BE2C (cell line): ENCODE results near the gene PRDM5.

Experiments
- DNase-seq: peaks from one replicate; pipeline ENCODE4 v3.0.0-alpha.2; 2020
- H3K27me3 ChIP-seq: fragments of 250-450 bp; sonication (Bioruptor Pico); 2 replicates; pipeline ENCODE4 v1.5.1; 2020; ENCODE audit warnings: mild to moderate bottlenecking
- H3K36me3 ChIP-seq: fragments of 250-450 bp; sonication (Bioruptor Pico); 2 replicates; pipeline ENCODE4 v1.5.1; 2020; ENCODE audit warnings: mild to moderate bottlenecking
- H3K4me1 ChIP-seq: fragments of 250-450 bp; sonication (Bioruptor Pico); 2 replicates; pipeline ENCODE4 v1.5.1; 2020
- H3K4me3 ChIP-seq: 2 replicates; pipeline ENCODE4 v1.5.1; 2011; ENCODE audit warnings: low read depth, low read length
- H3K9me3 ChIP-seq: fragments of 250-450 bp; sonication (Bioruptor Pico); 2 replicates; pipeline ENCODE4 v1.5.1; 2020
- TF ChIP-seq, protein P1 (sequence below): IDR thresholded peaks from 2 replicates; pipeline ENCODE4 v1.5.1; 2012; ENCODE audit warnings: mild to moderate bottlenecking, low read depth, low read length

Gene PRDM5

DNA sequence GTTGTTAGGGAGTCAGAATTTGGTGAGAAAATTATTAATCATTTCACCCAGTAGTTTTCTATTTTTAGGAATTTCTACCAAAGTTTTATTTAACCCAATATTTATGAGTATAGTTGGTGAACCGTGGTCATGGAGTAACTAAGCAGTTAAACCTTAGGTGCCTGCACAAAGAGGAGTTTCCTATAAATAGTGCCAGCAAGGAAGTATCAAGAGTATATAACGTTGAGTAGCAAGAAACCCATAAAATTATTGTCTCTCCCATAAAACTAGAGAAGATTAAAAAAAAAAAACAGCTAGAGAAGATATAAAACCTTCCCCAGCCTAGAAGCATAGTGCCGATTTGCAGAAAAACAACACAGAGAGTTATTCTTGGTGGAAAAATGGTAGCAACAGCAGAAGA lies 158.9 kb downstream of the PRDM5 start:
- no peaks in the 10 kb centered on the region for H3K36me3 ChIP-seq
- no peak overlapping the region for H3K4me3 ChIP-seq
- no peak for DNase-seq
- TF ChIP-seq, protein P1, sequence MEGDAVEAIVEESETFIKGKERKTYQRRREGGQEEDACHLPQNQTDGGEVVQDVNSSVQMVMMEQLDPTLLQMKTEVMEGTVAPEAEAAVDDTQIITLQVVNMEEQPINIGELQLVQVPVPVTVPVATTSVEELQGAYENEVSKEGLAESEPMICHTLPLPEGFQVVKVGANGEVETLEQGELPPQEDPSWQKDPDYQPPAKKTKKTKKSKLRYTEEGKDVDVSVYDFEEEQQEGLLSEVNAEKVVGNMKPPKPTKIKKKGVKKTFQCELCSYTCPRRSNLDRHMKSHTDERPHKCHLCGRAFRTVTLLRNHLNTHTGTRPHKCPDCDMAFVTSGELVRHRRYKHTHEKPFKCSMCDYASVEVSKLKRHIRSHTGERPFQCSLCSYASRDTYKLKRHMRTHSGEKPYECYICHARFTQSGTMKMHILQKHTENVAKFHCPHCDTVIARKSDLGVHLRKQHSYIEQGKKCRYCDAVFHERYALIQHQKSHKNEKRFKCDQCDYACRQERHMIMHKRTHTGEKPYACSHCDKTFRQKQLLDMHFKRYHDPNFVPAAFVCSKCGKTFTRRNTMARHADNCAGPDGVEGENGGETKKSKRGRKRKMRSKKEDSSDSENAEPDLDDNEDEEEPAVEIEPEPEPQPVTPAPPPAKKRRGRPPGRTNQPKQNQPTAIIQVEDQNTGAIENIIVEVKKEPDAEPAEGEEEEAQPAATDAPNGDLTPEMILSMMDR, result no peak
- no peaks in the 10 kb centered on the region for H3K27me3 ChIP-seq
- H3K9me3 ChIP-seq, result no peaks in the 10 kb centered on the region
- no peaks in the 10 kb centered on the region for H3K4me1 ChIP-seq

DNA sequence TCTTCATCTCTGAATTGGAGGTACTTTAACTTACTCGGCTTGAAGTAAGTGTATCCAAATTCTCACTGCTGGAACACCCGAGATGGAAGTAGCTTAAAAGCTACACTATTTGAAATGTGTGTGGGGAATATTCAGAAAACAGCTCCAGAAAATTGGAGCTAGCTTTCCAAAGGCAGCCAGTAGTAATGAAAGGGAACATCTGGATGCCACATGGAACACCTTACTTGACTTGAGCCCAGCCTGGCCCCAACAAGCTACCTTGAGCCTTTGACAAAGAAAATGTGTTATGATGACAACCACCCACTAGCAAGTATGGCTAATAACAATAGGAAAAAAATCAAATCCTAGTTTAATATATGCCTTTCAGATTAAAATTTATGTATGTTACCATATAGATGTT lies 161.5 kb downstream of the PRDM5 start:
- TF ChIP-seq, protein P1, result no peak
- no peak overlapping the region for H3K4me3 ChIP-seq
- H3K36me3 ChIP-seq, result no peaks in the 10 kb centered on the region
- no peaks in the 10 kb centered on the region for H3K27me3 ChIP-seq
- no peak for DNase-seq
- H3K9me3 ChIP-seq, result no peaks in the 10 kb centered on the region
- H3K4me1 ChIP-seq, result no peaks in the 10 kb centered on the region; the same call in 1 of the 2 replicates

DNA sequence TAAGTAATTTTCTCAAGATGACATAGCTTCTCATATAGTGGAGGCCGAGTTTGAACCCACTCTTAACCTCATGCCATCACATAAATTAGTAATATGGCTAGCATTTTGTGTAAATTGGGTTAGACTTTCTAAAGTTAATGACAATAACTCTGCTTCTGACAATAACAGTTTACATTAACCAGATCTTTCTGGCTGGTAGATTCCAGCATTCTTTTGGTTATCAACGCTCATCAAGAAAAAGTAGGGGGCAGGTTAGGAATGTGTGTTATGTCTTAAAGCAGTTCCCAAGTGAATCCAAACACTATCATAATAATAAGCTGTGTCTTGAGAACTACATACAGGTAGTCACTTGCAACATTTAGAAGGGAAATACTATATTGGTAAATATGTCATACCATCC lies 162.5 kb downstream of the PRDM5 start:
- no peaks in the 10 kb centered on the region for H3K27me3 ChIP-seq
- H3K9me3 ChIP-seq, result no peaks in the 10 kb centered on the region
- no peaks in the 10 kb centered on the region for H3K36me3 ChIP-seq
- no peak overlapping the region for H3K4me3 ChIP-seq
- no peaks in the 10 kb centered on the region; the same call in 1 of the 2 replicates for H3K4me1 ChIP-seq
- TF ChIP-seq, protein P1, result no peak
- no peak for DNase-seq

DNA sequence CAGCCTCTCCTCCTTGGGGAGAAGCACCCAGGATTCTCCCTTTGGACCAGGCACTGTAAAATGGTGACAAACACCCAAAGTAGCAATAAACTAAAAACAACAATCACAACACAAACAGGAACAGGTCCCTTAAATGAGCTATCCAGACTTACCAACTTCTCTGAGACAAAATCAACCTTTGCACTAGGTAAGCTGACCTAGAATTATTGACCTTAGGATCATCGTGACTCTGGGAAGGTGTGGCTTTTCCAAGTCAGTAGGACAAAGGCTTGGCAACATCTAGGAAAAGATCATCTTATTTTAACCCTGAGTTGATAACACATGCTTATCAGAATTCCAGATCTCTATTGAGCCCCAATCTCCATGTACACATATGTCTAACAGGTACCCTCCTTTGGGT lies 166.7 kb downstream of the PRDM5 start:
- Histone ChIP-seq H3K4me3 (no peak overlapping the region), H3K9me3 (no peaks in the 10 kb centered on the region), H3K27me3 (no peaks in the 10 kb centered on the region), H3K36me3 (no peaks in the 10 kb centered on the region), H3K4me1 (no peaks in the 10 kb centered on the region; the same call in 1 of the 2 replicates)
- DNase-seq, result no peak
- TF ChIP-seq, protein P1, result no peak

DNA sequence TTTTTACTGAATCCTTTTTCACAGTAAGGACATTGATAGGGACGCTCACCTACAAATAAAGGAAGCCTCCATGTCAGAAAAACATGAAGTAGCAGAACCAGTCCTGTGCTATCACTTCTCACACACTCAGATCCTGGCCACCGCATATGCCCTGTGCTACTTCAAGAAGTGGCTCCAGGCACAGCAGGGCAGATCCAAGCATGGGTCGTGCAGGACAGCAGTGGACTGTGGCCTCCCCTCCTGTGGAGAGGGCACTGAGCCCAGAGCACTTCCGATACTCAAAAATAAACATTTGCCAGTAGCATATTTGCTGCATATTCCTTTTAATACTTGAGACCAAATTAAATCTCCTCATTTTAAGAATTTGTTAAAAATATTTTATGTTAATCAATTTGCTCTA lies 167.9 kb downstream of the PRDM5 start:
- Histone ChIP-seq H3K9me3 (no peaks in the 10 kb centered on the region; the same call in 1 of the 2 replicates), H3K4me1 (no peaks in the 10 kb centered on the region; the same call in 1 of the 2 replicates), H3K4me3 (no peak overlapping the region), H3K36me3 (no peaks in the 10 kb centered on the region), H3K27me3 (no peaks in the 10 kb centered on the region)
- DNase-seq, result no peak
- TF ChIP-seq, protein P1, result no peak

DNA sequence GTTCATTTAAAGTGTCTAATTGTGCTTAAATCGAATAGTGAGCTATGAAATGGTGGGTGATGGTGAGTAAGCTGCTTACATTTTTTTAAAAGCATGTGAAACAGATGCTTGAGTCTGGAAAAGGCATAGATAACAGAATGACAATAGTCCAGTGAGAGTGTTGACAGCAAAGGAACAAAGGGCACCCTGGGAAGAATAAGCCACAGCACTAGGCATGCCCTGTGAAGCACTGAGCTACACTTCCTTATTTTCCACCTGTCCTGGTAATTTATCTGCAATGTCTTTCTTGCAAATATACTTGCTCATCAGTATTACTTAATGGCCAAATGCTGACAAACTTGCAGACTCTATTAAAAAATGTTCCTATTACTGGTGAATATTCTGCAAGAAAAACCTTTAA lies 168.7 kb downstream of the PRDM5 start:
- TF ChIP-seq, protein P1, result no peak
- DNase-seq, result peak; percentile 20

More for the DNA sequence above, 168.7 kb downstream of the PRDM5 start:
- Histone ChIP-seq H3K4me3 (no peak overlapping the region), H3K27me3 (no peaks in the 10 kb centered on the region), H3K9me3 (no peaks in the 10 kb centered on the region; the same call in 1 of the 2 replicates), H3K4me1 (no peaks in the 10 kb centered on the region; the same call in 1 of the 2 replicates), H3K36me3 (no peaks in the 10 kb centered on the region)
